Psoas muscle (tissue), 8 donors: ENCODE data around the gene DYNLL2. TPM values are rescaled to one million over a fixed set of nuclear protein-coding genes. Genes with fewer than 3 reads are reported as not detected.
"Not testable (repeated sequence)": the region's sequence is repeated elsewhere in the genome, so short reads cannot be mapped to it uniquely, and the experiment has no call there.

Experiments used
- ATAC-seq, 4 donors: fragments of 200-7000 bp; cut with Tn5 transposase; one replicate each; pipeline ENCODE4 v1.9.1; 2020; ENCODE audit warnings: moderate library complexity in 3 of 4, mild to moderate bottlenecking in 2 of 4
- DNase-seq, 2 donors: peaks; one replicate each; pipeline ENCODE4 v3.0.0-alpha.2; 2020
- H3K27ac ChIP-seq: fragments of 200-600 bp; one replicate; pipeline ENCODE4 v1.8.0; 2022
- H3K27me3 ChIP-seq, 3 donors: fragments of 200-600 bp in 1 of 3; one replicate each; pipeline versions ENCODE4 v1.6.1 to v1.8.0; 2013 to 2022; ENCODE audit warnings: low read length in 2 of 3, mild to moderate bottlenecking in 2 of 3, moderate library complexity in 1 of 3; ENCODE audit not compliant: insufficient read depth in 3 of 3
- H3K36me3 ChIP-seq, 2 donors: fragments of 200-600 bp in 1 of 2; one replicate each; pipeline versions ENCODE4 v1.6.1 to v1.8.0; 2013 to 2022; ENCODE audit warnings: low read depth in 1 of 2, mild to moderate bottlenecking in 1 of 2, moderate library complexity in 1 of 2; ENCODE audit not compliant: insufficient read depth in 1 of 2
- H3K4me1 ChIP-seq: fragments of 200-600 bp; one replicate; pipeline ENCODE4 v1.8.0; 2022
- H3K4me3 ChIP-seq: fragments of 200-600 bp; one replicate; pipeline ENCODE4 v1.8.0; 2022; ENCODE audit warnings: mild to moderate bottlenecking
- H3K9me3 ChIP-seq: fragments of 200-600 bp; one replicate; pipeline ENCODE4 v1.8.0; 2022
- CTCF ChIP-seq: fragments of 200-600 bp; IDR thresholded peaks from one replicate; pipeline ENCODE4 v1.8.0; 2022; ENCODE audit warnings: antibody characterized with exemption
- WGBS, 3 donors: extraction: QIAGEN DNeasy Blood & Tissue Kit; methylation state at CpG; one replicate each; pipeline versions ENCODE4 v1.1.6 to v1.1.7; 2013; 5-methylcytosine and 5-hydroxymethylcytosine counted together
- intact Hi-C, 2 donors: fragments of 100-400 bp; cut with DNase I; formaldehyde crosslinking; loops; one replicate each; pipeline versions ENCODE4 v1.11.0 to v1.14.2; 2022
- polyA plus RNA-seq, 3 donors: library from polyadenylated mRNA; stranded (reverse); fragments of 200-250 nt; gene quantifications; one replicate each; pipeline ENCODE4 v1.2.3, GENCODE V29; 2013
- total RNA-seq, 4 donors: library from RNA; stranded (reverse); fragmentation: NEBNext Ultra II Directional in 2 of 4; extraction: Animal tissue kit (Norgen Biotek cat#: 25700) in 2 of 4; gene quantifications; one replicate each; pipeline versions ENCODE4 v1.2.1 to v1.2.4, GENCODE V29; 2021 to 2023
- donor health status: healthy with polysubstance abuse.
- donor health status: DM: no; HTN: no; CAD: no; lungs with moderate emphysema.
- donor health status: Bipolar disorder and iron deficiency.
- donor health status: healthy.
- donor health status: DM: yes; HTN: yes; CAD: no.
- donor health status: DM: no; HTN: no; CAD: no.
- donor health status: DM: no; HTN: no; CAD: no.
- donor health status: DM: yes; HTN: yes; CAD: no.

Gene DYNLL2
- total and polyA plus RNA-seq, 7 donors = 28.9 to 84.3 (median 46.8) TPM

- TF ChIP-seq CTCF = no peak
- intact Hi-C loops = no loop called here
- H3K9me3 ChIP-seq = peaks cover 19% of the 10 kb centered on the region
- ATAC-seq = no peak
- no peak for DNase-seq
- H3K27me3 ChIP-seq = peaks cover 0 to 14% (median 13%) of the 10 kb centered on the region in 3 donors
- no peaks in the 10 kb centered on the region for H3K36me3 ChIP-seq
- H3K27ac ChIP-seq = no peak overlapping the region
- H3K4me3 ChIP-seq = no peak overlapping the region
- 64 to 80% (median 67%) methylated on average over 2 to 5 of the region's 5 CpGs for WGBS, 3 donors
- no peaks in the 10 kb centered on the region for H3K4me1 ChIP-seq
Observed at GRCh38 chr17:58141505-58141904, 58.3 kb downstream of the DYNLL2 start.

- H3K27ac ChIP-seq, H3K4me1 ChIP-seq, H3K4me3 ChIP-seq, intact Hi-C loops, H3K27me3 ChIP-seq, H3K36me3 ChIP-seq, ATAC-seq, DNase-seq: not testable (repeated sequence)
- H3K9me3 ChIP-seq = peaks cover 19% of the 10 kb centered on the region
- WGBS, 3 donors = 77 to 88% (median 85%) methylated on average over 4 of the region's 4 CpGs
Observed at GRCh38 chr17:58143335-58143734, 60.1 kb downstream of the DYNLL2 start.

- no peak for ATAC-seq
- no peak overlapping the region for H3K4me3 ChIP-seq
- WGBS, 3 donors = 80 to 84% (median 83%) methylated on average over 1 of the region's 1 CpG
- no peak for DNase-seq
- no peak overlapping the region for H3K27ac ChIP-seq
- H3K36me3 ChIP-seq = no peaks in the 10 kb centered on the region
- no peak for TF ChIP-seq CTCF
- intact Hi-C loops = no loop called here
- peaks cover 19% of the 10 kb centered on the region for H3K9me3 ChIP-seq
- peaks cover 1 to 10% (median 6%) of the 10 kb centered on the region in 3 donors for H3K27me3 ChIP-seq
- H3K4me1 ChIP-seq = no peaks in the 10 kb centered on the region
Observed at GRCh38 chr17:58144801-58145200, 61.6 kb downstream of the DYNLL2 start.

Other genes starting within 250 kb of the DYNLL2 start
- gene MRPS23, start 233.4 kb upstream of the DYNLL2 start, total RNA-seq = 10 to 100 TPM; 27.2 to 58.0 (median 40.4) TPM
- 10 to 100 TPM; 49.2 to 91.1 (median 76.2) TPM for gene MRPS23, start 233.4 kb upstream of the DYNLL2 start, polyA plus RNA-seq
- gene CUEDC1, start 128.0 kb upstream of the DYNLL2 start, total RNA-seq = 10 to 100 TPM; 31.1 to 67.2 (median 47.4) TPM
- gene CUEDC1, start 128.0 kb upstream of the DYNLL2 start, polyA plus RNA-seq = 10 to 100 TPM; 28.0 to 56.5 (median 46.4) TPM
- 10 to 100 TPM; 45.7 to 92.5 (median 70.7) TPM for gene VEZF1, start 95.2 kb upstream of the DYNLL2 start, total RNA-seq
- 10 to 100 TPM; 30.6 to 50.5 (median 36.6) TPM for gene VEZF1, start 95.2 kb upstream of the DYNLL2 start, polyA plus RNA-seq
- 100 to 1,000 TPM in 2 of 4 donors, 10 to 100 TPM in 2; 71.2 to 141 (median 100) TPM for gene SRSF1, start 76.2 kb upstream of the DYNLL2 start, total RNA-seq
- gene SRSF1, start 76.2 kb upstream of the DYNLL2 start, polyA plus RNA-seq = 100 to 1,000 TPM in 1 of 3 donors, 10 to 100 TPM in 2; 61.2 to 128 (median 93.7) TPM
- not detected for gene OR4D1, start 65.0 kb downstream of the DYNLL2 start, total RNA-seq
- gene OR4D1, start 65.0 kb downstream of the DYNLL2 start, polyA plus RNA-seq = under 1 TPM in 2 of 3 donors, not detected in 1; 0.03 TPM
- gene OR4D2, start 83.6 kb downstream of the DYNLL2 start, total RNA-seq = not detected
- gene OR4D2, start 83.6 kb downstream of the DYNLL2 start, polyA plus RNA-seq = not detected
- under 1 TPM in 1 of 4 donors, not detected in 3; 0.12 TPM for gene EPX, start 109.3 kb downstream of the DYNLL2 start, total RNA-seq
- not detected for gene EPX, start 109.3 kb downstream of the DYNLL2 start, polyA plus RNA-seq
- gene MKS1, start 135.8 kb downstream of the DYNLL2 start, total RNA-seq = 1 to 10 TPM; 5.5 to 6.9 (median 6.0) TPM
- 1 to 10 TPM; 4.2 to 4.7 (median 4.4) TPM for gene MKS1, start 135.8 kb downstream of the DYNLL2 start, polyA plus RNA-seq
- not detected for gene LPO, start 155.2 kb downstream of the DYNLL2 start, total RNA-seq
- gene LPO, start 155.2 kb downstream of the DYNLL2 start, polyA plus RNA-seq = under 1 TPM in 1 of 3 donors, not detected in 2; 0.01 TPM
- gene MPO, start 197.5 kb downstream of the DYNLL2 start, total RNA-seq = under 1 TPM; 0.38 to 0.95 (median 0.57) TPM
- gene MPO, start 197.5 kb downstream of the DYNLL2 start, polyA plus RNA-seq = under 1 TPM; 0.11 to 0.26 (median 0.14) TPM
- 1 to 10 TPM; 2.3 to 6.6 (median 4.4) TPM for gene TSPOAP1, start 245.4 kb downstream of the DYNLL2 start, total RNA-seq
- 1 to 10 TPM in 2 of 3 donors, under 1 TPM in 1; 0.40 to 2.1 (median 1.2) TPM for gene TSPOAP1, start 245.4 kb downstream of the DYNLL2 start, polyA plus RNA-seq